Left lobe of liver (tissue), 2 donors: ENCODE data around the gene UGT1A1. TPM values are rescaled to one million over a fixed set of nuclear protein-coding genes. Genes with fewer than 3 reads are reported as not detected.

Experiments
- ATAC-seq: fragments of 200-7000 bp; cut with Tn5 transposase; one replicate; pipeline ENCODE4 v1.9.1; 2020; ENCODE audit warnings: mild to moderate bottlenecking, moderate library complexity
- DNase-seq: peaks from one replicate; pipeline ENCODE4 v3.0.0-alpha.2; 2020; ENCODE audit warnings: low spot score
- total RNA-seq: library from RNA; stranded (reverse); gene quantifications from one replicate; pipeline ENCODE4 v1.2.1, GENCODE V29; 2021
- donor health status: DM: no; HTN: no; CAD: no; lungs with moderate emphysema.
- donor health status: DM: no; HTN: yes; CAD: no.

Gene UGT1A1
- total RNA-seq, 1 donor from 2014 or later: 152 TPM

- DNase-seq (peak; percentile 72), ATAC-seq (peak; percentile 54)
These were observed 3.5 kb upstream of the UGT1A1 start for GRCh38 chr2:233756429-233757081.

- no peak for ATAC-seq
- no peak for DNase-seq
These were observed 1.9 kb upstream of the UGT1A1 start for GRCh38 chr2:233758141-233758540.

DNA sequence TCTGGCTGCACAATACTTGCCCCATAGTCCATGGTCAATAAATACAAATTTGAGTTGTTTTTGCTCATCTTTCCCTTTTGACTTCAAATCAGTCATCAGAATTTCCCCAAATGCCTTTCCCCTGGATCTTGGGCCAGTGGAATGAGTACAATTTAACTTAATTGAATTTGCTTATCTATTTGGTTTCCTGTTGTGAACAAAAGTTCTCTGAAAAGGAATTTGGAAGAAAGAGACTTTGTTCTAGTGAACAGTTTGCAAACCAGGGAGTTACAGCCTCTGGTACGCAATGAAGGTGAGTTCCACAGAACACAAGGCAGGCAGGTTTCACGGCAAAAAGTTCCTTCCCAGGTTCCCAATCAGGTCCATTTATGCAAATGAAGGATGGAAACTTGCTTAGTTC is 1.2 kb upstream of the UGT1A1 start:
- DNase-seq (no peak), ATAC-seq (no peak)

GRCh38 chr2:233761040-233761769 is 1.1 kb downstream of the UGT1A1 start:
- ATAC-seq: peak; percentile 41
- no peak for DNase-seq

GRCh38 chr2:233764264-233764663 is 4.2 kb downstream of the UGT1A1 start:
- ATAC-seq (peak; percentile 65), DNase-seq (peak; percentile 87)

- ATAC-seq (peak; percentile 2), DNase-seq (peak; percentile 60)
These were observed 4.7 kb downstream of the UGT1A1 start for GRCh38 chr2:233764761-233765160.

- DNase-seq: no peak
These were observed 6.3 kb downstream of the UGT1A1 start for GRCh38 chr2:233766416-233766815.

DNA sequence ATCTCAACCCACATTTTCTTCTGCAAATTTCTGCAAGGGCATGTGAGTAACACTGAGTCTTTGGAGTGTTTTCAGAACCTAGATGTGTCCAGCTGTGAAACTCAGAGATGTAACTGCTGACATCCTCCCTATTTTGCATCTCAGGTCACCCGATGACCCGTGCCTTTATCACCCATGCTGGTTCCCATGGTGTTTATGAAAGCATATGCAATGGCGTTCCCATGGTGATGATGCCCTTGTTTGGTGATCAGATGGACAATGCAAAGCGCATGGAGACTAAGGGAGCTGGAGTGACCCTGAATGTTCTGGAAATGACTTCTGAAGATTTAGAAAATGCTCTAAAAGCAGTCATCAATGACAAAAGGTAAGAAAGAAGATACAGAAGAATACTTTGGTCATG is 8.0 kb downstream of the UGT1A1 start:
- no peak for ATAC-seq
- DNase-seq: no peak

More at GRCh38 chr2:233766416-233766815, 6.3 kb downstream of the UGT1A1 start:
- ATAC-seq: no peak

- ATAC-seq: no peak
These were observed 9.2 kb downstream of the UGT1A1 start for GRCh38 chr2:233769260-233769659.

DNA sequence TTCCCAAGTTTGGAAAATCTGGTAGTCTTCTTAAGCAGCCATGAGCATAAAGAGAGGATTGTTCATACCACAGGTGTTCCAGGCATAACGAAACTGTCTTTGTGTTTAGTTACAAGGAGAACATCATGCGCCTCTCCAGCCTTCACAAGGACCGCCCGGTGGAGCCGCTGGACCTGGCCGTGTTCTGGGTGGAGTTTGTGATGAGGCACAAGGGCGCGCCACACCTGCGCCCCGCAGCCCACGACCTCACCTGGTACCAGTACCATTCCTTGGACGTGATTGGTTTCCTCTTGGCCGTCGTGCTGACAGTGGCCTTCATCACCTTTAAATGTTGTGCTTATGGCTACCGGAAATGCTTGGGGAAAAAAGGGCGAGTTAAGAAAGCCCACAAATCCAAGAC is 12.1 kb downstream of the UGT1A1 start:
- DNase-seq: no peak
- ATAC-seq: no peak

More at GRCh38 chr2:233769260-233769659, 9.2 kb downstream of the UGT1A1 start:
- DNase-seq: no peak

GRCh38 chr2:233772583-233772982 is 12.5 kb downstream of the UGT1A1 start:
- ATAC-seq: no peak
- no peak for DNase-seq

GRCh38 chr2:233773854-233774253 is 13.8 kb downstream of the UGT1A1 start:
- no peak for DNase-seq
- ATAC-seq: no peak

DNA sequence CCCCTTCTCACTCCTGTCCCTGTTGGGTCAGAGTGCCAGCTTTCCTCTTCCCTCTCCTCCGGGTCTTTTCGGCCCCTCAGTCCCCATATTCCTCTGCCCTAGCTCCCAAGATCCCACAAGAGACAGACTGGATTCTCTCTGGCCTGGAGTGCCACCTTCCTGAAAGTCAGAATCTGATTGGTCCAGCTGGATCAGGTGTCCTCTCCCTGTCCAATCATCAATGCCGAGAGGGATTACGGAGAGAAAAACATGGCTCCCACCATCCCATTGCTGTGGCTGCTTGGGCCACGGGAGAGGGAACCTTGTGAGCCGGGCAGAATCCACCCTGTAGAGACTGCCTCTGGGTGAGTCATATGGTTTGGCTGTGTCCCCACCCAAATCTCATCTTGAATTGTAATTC is 15.3 kb downstream of the UGT1A1 start:
- peak; percentile 33 for ATAC-seq
- DNase-seq: no peak

DNA sequence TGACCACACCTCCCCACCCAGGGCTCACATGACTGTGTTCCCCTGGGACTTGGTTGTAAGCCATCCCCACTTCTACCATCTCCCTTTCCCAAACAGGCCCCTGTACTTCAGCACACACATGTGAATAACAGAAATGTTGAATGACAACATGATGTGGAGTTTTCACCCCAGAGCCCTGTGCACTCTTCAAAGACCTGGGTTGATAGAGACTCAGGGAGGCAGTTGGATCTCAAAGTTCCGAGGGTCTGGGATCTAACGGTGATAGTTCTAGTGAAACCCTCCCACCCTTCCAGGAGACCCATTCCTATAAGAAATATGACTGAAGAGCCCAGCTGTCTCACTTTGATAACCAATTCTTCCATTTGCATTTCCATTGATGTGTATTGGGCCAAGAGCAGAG is 18.0 kb downstream of the UGT1A1 start, which contains the start of gene MROH2A:
Gene MROH2A (plus strand): TSS at position 301 of the 400 bp plus-strand sequence. CDS start 1,029 bp downstream, outside the sequence.
- peak; percentile 6 for ATAC-seq
- DNase-seq: no peak

- DNase-seq: no peak
- ATAC-seq: no peak
These were observed 19.7 kb downstream of the UGT1A1 start for GRCh38 chr2:233779722-233780121.

DNA sequence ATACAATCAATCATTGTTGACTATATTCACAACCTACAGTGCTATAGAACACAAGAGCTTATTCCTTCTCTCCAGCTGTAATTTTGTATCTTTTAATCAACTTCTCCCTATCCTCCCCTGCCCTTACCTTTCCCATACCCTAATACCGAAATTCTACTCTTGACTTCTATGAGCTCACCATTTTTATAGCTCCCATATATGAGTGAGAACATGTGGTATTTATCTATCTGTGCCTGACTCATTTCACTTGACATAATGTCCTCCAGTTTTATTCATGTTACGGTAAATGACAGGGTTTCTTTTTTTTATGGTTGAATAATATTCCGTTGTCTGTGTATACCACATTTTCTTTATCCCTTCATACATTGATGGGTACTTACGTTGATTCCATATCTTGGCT is 20.7 kb downstream of the UGT1A1 start:
- ATAC-seq (no peak), DNase-seq (no peak)

DNA sequence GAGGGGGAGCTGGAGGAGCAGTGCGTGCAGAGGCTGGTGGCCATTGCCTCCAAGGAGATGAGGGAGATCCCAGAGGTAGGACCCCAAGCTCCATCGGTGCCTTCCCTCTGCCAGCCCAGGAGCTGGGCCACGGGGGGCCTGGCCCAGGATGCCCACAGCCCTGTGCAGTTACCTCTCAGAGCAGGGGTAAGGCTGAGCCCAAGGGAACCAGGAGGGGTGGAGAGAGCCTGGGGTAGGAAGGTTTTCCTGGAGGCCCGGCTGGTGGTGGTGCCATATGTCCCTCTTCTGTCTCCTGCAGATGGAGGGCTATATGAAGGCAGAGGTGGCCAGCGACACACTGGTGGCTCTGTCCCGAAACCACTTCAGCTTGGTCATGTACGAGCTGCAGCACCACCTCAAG is 29.5 kb downstream of the UGT1A1 start:
- ATAC-seq (peak; percentile 11), DNase-seq (no peak)

DNA sequence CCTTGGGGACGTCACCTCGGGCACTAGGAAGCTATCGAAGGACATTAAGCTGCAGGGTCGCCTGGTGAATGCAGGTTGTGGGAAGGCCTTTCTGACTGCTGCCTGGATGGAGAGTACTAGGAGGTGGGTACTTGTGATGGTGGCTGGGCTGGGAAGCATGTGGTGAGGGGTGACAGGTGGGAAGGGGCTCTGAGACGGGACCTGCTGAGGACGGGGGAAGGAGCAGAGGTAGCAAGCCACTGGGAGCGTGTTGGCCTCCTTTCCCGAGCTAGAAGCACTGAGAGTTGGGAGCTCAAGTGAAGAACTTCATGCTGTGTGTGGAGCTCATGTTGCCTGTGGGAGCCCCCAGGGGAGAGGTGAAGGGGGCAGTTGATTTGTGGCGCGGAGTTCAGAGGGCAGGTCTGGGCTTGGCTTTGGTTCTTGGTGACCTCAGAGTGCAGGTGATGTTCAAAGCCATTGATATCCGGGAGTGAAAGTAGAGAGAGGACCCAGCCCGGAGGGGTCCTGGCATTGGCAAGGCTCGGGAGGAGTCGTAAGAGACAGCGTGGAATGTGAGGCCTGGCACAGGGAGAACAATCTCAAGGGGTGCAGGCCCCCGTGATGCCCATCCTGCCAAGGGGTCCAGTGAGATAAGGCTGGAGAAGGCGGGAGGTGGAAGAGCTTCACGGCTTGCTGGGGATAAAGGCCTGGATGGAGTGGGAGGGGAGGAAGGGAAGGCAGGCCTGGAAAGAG is 31.2 kb downstream of the UGT1A1 start:
- no peak for ATAC-seq
- no peak for DNase-seq

DNA sequence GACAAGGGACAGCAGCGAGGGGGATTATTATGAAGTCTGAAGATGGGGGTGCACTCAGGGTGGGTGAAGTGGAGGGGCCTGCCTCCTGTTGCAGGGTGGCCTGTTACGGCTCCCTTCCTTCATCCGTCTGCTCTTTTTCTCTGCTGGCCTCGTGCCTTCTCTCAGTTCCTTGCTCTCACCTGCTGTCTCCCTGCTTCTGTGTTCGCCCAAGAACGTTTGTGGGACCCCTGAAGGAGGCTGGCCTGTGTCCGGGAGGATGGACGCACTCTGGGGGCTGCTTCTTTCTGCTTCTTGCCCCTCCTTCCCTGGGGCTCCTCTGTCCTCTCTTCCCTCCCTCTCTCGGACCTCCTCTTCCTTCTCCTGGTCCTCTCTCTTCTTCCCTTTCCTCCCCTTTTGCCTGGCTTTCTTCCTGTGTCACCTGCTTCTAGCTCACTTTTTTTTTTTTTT is 31.8 kb downstream of the UGT1A1 start:
- DNase-seq (no peak), ATAC-seq (no peak)

GRCh38 chr2:233792720-233793119 is 32.6 kb downstream of the UGT1A1 start:
- no peak for DNase-seq
- no peak for ATAC-seq

DNA sequence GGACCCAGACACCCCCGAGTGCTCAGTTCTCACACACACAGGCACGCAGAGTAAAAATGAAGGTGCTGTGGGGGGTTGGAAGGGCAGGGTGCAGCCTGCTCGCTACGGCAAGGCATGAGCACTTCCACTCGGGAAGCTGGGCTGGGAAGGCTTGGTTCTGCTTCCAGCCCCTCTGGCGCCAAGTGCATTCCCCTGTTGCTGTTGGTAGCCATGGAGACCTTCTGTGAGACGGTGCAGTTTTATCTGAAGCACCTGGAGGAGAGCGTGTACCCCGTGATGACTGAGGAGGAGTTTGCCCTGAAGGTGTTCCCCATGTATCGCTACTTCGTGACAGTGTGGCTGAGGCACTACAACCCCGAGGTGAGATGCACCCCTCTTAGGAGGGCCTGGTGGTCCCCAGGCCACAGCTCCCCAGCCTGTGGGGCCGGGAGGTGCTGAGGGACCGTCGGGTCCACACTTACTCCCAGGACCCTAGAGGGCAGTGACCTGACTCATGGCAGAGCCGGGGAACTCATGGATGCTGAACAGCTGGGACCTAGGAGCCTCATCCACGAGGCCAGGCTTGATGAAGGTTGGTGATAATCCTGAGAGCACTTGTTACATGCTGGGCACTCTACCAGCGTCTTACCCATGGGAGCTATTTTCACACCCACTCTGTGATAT is 33.5 kb downstream of the UGT1A1 start:
- DNase-seq (no peak), ATAC-seq (no peak)
